Caki2 (cell line): ENCODE results near the gene SPPL2A. TPM values are rescaled to one million over a fixed set of nuclear protein-coding genes. Genes with fewer than 3 reads are reported as not detected.
"Not testable (repeated sequence)": the region's sequence is repeated elsewhere in the genome, so short reads cannot be mapped to it uniquely, and the experiment has no call there.

Source experiments
- DNase-seq: peaks from one replicate; pipeline ENCODE4 v3.0.0-alpha.2; 2015; ENCODE audit warnings: low read depth
- in situ Hi-C: cut with HindIII; loops from 2 replicates; pipeline ENCODE4 v1.10.0; 2016; ENCODE audit warnings: low sequenced_read_pairs, low pct_unique_long_range_greater_than_20kb, mixed read lengths
- total RNA-seq: library from RNA; depleted of rRNA; stranded (reverse); fragments of >200 nt; shearing (Covaris generic); gene quantifications from 2 replicates; pipeline ENCODE4 v1.2.3, GENCODE V29; 2014; ENCODE audit warnings: low replicate concordance

SPPL2A gene
- total RNA-seq, 1 experiment from 2014 or later: 52.9 TPM

- DNase-seq: no peak
- in situ Hi-C loops: no loop called here
Observed at GRCh38 chr15:50702762-50703334, 62.7 kb downstream of the SPPL2A start.

- in situ Hi-C loops: no loop called here
- DNase-seq: no peak
Observed at GRCh38 chr15:50698101-50698500, 67.4 kb downstream of the SPPL2A start.

GRCh38 chr15:50697109-50697797 lies 68.3 kb downstream of the SPPL2A start:
- no peak for DNase-seq
- in situ Hi-C loops: no loop called here

GRCh38 chr15:50694634-50695165 lies 70.8 kb downstream of the SPPL2A start:
- in situ Hi-C loops, DNase-seq: not testable (repeated sequence)

- DNase-seq: no peak
- in situ Hi-C loops: no loop called here
Observed at GRCh38 chr15:50687302-50687902, 78.1 kb downstream of the SPPL2A start.

GRCh38 chr15:50686469-50687301 lies 78.8 kb downstream of the SPPL2A start, which contains the start of gene TRPM7:
Gene TRPM7, minus strand, starts transcription at chr15:50686797. Its CDS starts 264 bp downstream, at chr15:50686533.
- in situ Hi-C loops: no loop called here
- DNase-seq: peak; percentile 90

GRCh38 chr15:50685976-50686468 lies 79.5 kb downstream of the SPPL2A start:
- DNase-seq: no peak
- in situ Hi-C loops: no loop called here

- in situ Hi-C loops: no loop called here
- DNase-seq: peak; percentile 18
Observed at GRCh38 chr15:50685191-50685975, 80.1 kb downstream of the SPPL2A start.

- DNase-seq: no peak
- in situ Hi-C loops: no loop called here
Observed at GRCh38 chr15:50681467-50681866, 84.0 kb downstream of the SPPL2A start.

GRCh38 chr15:50676799-50677483 lies 88.6 kb downstream of the SPPL2A start:
- in situ Hi-C loops: no loop called here
- DNase-seq: peak; percentile 73

- in situ Hi-C loops: no loop called here
- peak; percentile 31 for DNase-seq
Observed at GRCh38 chr15:50675535-50676144, 89.9 kb downstream of the SPPL2A start.

- in situ Hi-C loops: no loop called here
- DNase-seq: no peak
Observed at GRCh38 chr15:50670115-50670514, 95.4 kb downstream of the SPPL2A start.

- in situ Hi-C loops: no loop called here
Observed at GRCh38 chr15:50669611-50670010, 95.9 kb downstream of the SPPL2A start.

GRCh38 chr15:50665938-50666337 lies 99.6 kb downstream of the SPPL2A start:
- DNase-seq: no peak
- in situ Hi-C loops: no loop called here

More at GRCh38 chr15:50669611-50670010, 95.9 kb downstream of the SPPL2A start:
- DNase-seq: no peak

- in situ Hi-C loops: no loop called here
- DNase-seq: no peak
Observed at GRCh38 chr15:50655555-50655954, 110.0 kb downstream of the SPPL2A start.

GRCh38 chr15:50653156-50653743 lies 112.3 kb downstream of the SPPL2A start:
- in situ Hi-C loops: no loop called here
- no peak for DNase-seq
